Stimulated activated CD8-positive, alpha-beta memory T cell treated with anti-CD3 and anti-CD28 coated beads, Interleukin-7, amount 100 ng/mL, for 4 hours (primary cell): ENCODE measurements around the gene FCRLB.
"Not testable (repeated sequence)": the region's sequence is repeated elsewhere in the genome, so short reads cannot be mapped to it uniquely, and the experiment has no call there.

Experiments
- DNase-seq, 2 donors: peaks; one replicate each; pipeline ENCODE4 v3.0.0-alpha.2; 2020; ENCODE audit warnings: low read depth in 2 of 2

Gene FCRLB

GRCh38 chr1:161739865-161740566 is 18.7 kb downstream of the FCRLB start:
- DNase-seq, result no peak

- no peak for DNase-seq
These were observed 19.6 kb downstream of the FCRLB start for GRCh38 chr1:161740921-161741320.

GRCh38 chr1:161743231-161743630 is 21.9 kb downstream of the FCRLB start:
- DNase-seq, result no peak

GRCh38 chr1:161747801-161748200 is 26.5 kb downstream of the FCRLB start:
- no peak for DNase-seq

GRCh38 chr1:161749509-161750407 is 28.4 kb downstream of the FCRLB start, which contains the start of gene DUSP12:
Gene DUSP12, plus strand, starts transcription at chr1:161749786. Its CDS starts 16 bp downstream, at chr1:161749802.
- peak; percentile 74 to 80 for DNase-seq

GRCh38 chr1:161763522-161764098 is 42.3 kb downstream of the FCRLB start:
- DNase-seq, result peak in 1 of 2 donors; percentile 31

- peak; percentile 65 to 70 for DNase-seq
These were observed 45.0 kb downstream of the FCRLB start, which contains the start of gene ATF6 for GRCh38 chr1:161766102-161766981. Gene ATF6, plus strand, starts transcription at chr1:161766320. Its CDS starts 41 bp downstream, at chr1:161766361.

GRCh38 chr1:161768461-161768860 is 47.1 kb downstream of the FCRLB start:
- no peak for DNase-seq

- DNase-seq, result no peak
These were observed 47.8 kb downstream of the FCRLB start for GRCh38 chr1:161768986-161769672.

GRCh38 chr1:161769673-161770045 is 48.3 kb downstream of the FCRLB start:
- DNase-seq, result not testable (repeated sequence)

GRCh38 chr1:161770250-161770649 is 48.9 kb downstream of the FCRLB start:
- no peak for DNase-seq

- DNase-seq, result no peak
These were observed 49.8 kb downstream of the FCRLB start for GRCh38 chr1:161771161-161771560.

GRCh38 chr1:161771973-161772372 is 50.6 kb downstream of the FCRLB start:
- DNase-seq, result no peak

GRCh38 chr1:161772397-161772796 is 51.1 kb downstream of the FCRLB start:
- no peak for DNase-seq

- DNase-seq, result no peak
These were observed 52.4 kb downstream of the FCRLB start for GRCh38 chr1:161773791-161774190.

GRCh38 chr1:161777261-161777660 is 55.9 kb downstream of the FCRLB start:
- no peak for DNase-seq
